Neutrophil (primary cell): ENCODE results near the gene BLOC1S5.

Source experiments
- H3K27ac ChIP-seq: fragments of 200-600 bp; sonication (generic); 2 replicates; pipeline ENCODE4 v1.5.1; 2016; ENCODE audit warnings: mild to moderate bottlenecking, moderate library complexity
- H3K27me3 ChIP-seq: fragments of 200-600 bp; sonication (generic); 2 replicates; pipeline ENCODE4 v1.6.0; 2016; ENCODE audit warnings: mild to moderate bottlenecking
- H3K36me3 ChIP-seq: fragments of 200-600 bp; sonication (generic); 2 replicates; pipeline ENCODE4 v1.5.1; 2017
- H3K4me1 ChIP-seq, 2 experiments: fragments of 200-600 bp in 1 of 2; sonication (generic) in 1 of 2; 1 replicate in 1 of 2; 2 replicates in 1 of 2; pipeline versions ENCODE4 v1.5.1 to v1.6.1; 2013 to 2016; ENCODE audit warnings: low read depth in 1 of 2, low read length in 1 of 2, mild to moderate bottlenecking in 1 of 2, moderate library complexity in 1 of 2; ENCODE audit not compliant: control insufficient read depth in 1 of 2, insufficient read depth in 1 of 2
- H3K4me3 ChIP-seq, 2 experiments: fragments of 200-600 bp in 1 of 2; sonication (generic) in 1 of 2; 1 replicate in 1 of 2; 2 replicates in 1 of 2; pipeline ENCODE4 v1.5.1; 2013 to 2016; ENCODE audit warnings: low read depth in 1 of 2, low read length in 1 of 2, mild to moderate bottlenecking in 1 of 2, moderate library complexity in 1 of 2
- H3K9me3 ChIP-seq: fragments of 200-600 bp; sonication (generic); 2 replicates; pipeline ENCODE4 v1.5.1; 2016
- CTCF ChIP-seq: fragments of 200-600 bp; sonication (generic); IDR thresholded peaks from 2 replicates; pipeline ENCODE4 v1.5.1; 2016; ENCODE audit warnings: antibody characterized with exemption

Gene BLOC1S5

GRCh38 chr6:8029243-8029870 is 34.8 kb downstream of the BLOC1S5 start:
- H3K27ac ChIP-seq = no peak overlapping the region
- no peak for TF ChIP-seq CTCF
- H3K4me1 ChIP-seq = no peaks in the 10 kb centered on the region
- no peak overlapping the region for H3K4me3 ChIP-seq
- H3K27me3 ChIP-seq = no peaks in the 10 kb centered on the region
- H3K9me3 ChIP-seq = no peaks in the 10 kb centered on the region
- peaks cover 11% of the 10 kb centered on the region for H3K36me3 ChIP-seq

- Histone ChIP-seq H3K27me3 (no peaks in the 10 kb centered on the region), H3K36me3 (peaks cover 16% of the 10 kb centered on the region), H3K4me1 (no peaks in the 10 kb centered on the region), H3K27ac (no peak overlapping the region), H3K4me3 (no peak overlapping the region), H3K9me3 (no peaks in the 10 kb centered on the region)
- no peak for TF ChIP-seq CTCF
Observed at GRCh38 chr6:8027965-8028651, 36.1 kb downstream of the BLOC1S5 start.

- H3K36me3 ChIP-seq = peaks cover 20% of the 10 kb centered on the region
- no peak overlapping the region for H3K27ac ChIP-seq
- no peaks in the 10 kb centered on the region for H3K4me1 ChIP-seq
- no peak for TF ChIP-seq CTCF
- H3K9me3 ChIP-seq = no peaks in the 10 kb centered on the region
- no peak overlapping the region for H3K4me3 ChIP-seq
- no peaks in the 10 kb centered on the region for H3K27me3 ChIP-seq
Observed at GRCh38 chr6:8026800-8027199, 37.4 kb downstream of the BLOC1S5 start.

- H3K27ac ChIP-seq = no peak overlapping the region
- no peak for TF ChIP-seq CTCF
- peaks cover 20% of the 10 kb centered on the region for H3K36me3 ChIP-seq
- no peaks in the 10 kb centered on the region for H3K27me3 ChIP-seq
- no peaks in the 10 kb centered on the region for H3K9me3 ChIP-seq
- no peaks in the 10 kb centered on the region for H3K4me1 ChIP-seq
- no peak overlapping the region for H3K4me3 ChIP-seq
Observed at GRCh38 chr6:8025191-8025590, 39.0 kb downstream of the BLOC1S5 start.

- Histone ChIP-seq H3K4me3 (no peak overlapping the region), H3K36me3 (peaks cover 20% of the 10 kb centered on the region), H3K9me3 (no peaks in the 10 kb centered on the region), H3K27ac (no peak overlapping the region), H3K27me3 (no peaks in the 10 kb centered on the region), H3K4me1 (no peaks in the 10 kb centered on the region)
- no peak for TF ChIP-seq CTCF
Observed at GRCh38 chr6:8023638-8024037, 40.6 kb downstream of the BLOC1S5 start.
